Natural killer cell (primary cell): ENCODE results near the gene SCARB1. TPM values are rescaled to one million over a fixed set of nuclear protein-coding genes. Genes with fewer than 3 reads are reported as not detected.

Experiments used
- ATAC-seq, 3 donors: fragments of 150-1000 bp in 2 of 3; fragments of 200-7000 bp in 1 of 3; cut with Tn5 transposase; 1 replicate in 1 of 3; 2 replicates in 2 of 3; pipeline ENCODE4 v1.10.0; 2021; ENCODE audit warnings: mild to moderate bottlenecking in 2 of 3, moderate library complexity in 2 of 3
- DNase-seq, 2 donors: peaks; one replicate each; pipeline versions ENCODE4 v3.0.0 to v3.0.0-alpha.2; 2013 to 2021; ENCODE audit warnings: mixed read lengths in 1 of 2
- H3K27ac ChIP-seq: one replicate; pipeline ENCODE4 v1.5.1; 2013; ENCODE audit warnings: mild to moderate bottlenecking, low read length
- H3K27me3 ChIP-seq: one replicate; pipeline ENCODE4 v1.6.1; 2013; ENCODE audit warnings: low read length; ENCODE audit not compliant: control insufficient read depth, insufficient read depth
- H3K36me3 ChIP-seq: one replicate; pipeline ENCODE4 v1.6.1; 2013; ENCODE audit warnings: low read length; ENCODE audit not compliant: control insufficient read depth, insufficient read depth
- H3K4me1 ChIP-seq: one replicate; pipeline ENCODE4 v1.6.1; 2013; ENCODE audit warnings: low read length; ENCODE audit not compliant: control insufficient read depth, insufficient read depth
- H3K4me3 ChIP-seq: one replicate; pipeline ENCODE4 v1.5.1; 2013; ENCODE audit warnings: low read length
- H3K9me3 ChIP-seq: one replicate; pipeline ENCODE4 v1.6.1; 2013; ENCODE audit warnings: low read length; ENCODE audit not compliant: control insufficient read depth, insufficient read depth
- H3K27ac Mint-ChIP-seq, 2 donors: one replicate each; pipeline ENCODE4 v1.8.0; 2022; ENCODE audit warnings: mild to moderate bottlenecking in 2 of 2, mixed read lengths in 2 of 2, moderate library complexity in 1 of 2
- H3K27me3 Mint-ChIP-seq, 2 donors: one replicate each; pipeline ENCODE4 v1.8.0; 2022; ENCODE audit warnings: low read depth in 2 of 2, mixed read lengths in 2 of 2
- H3K36me3 Mint-ChIP-seq: one replicate; pipeline ENCODE4 v1.8.0; 2022; ENCODE audit warnings: mixed read lengths
- H3K4me1 Mint-ChIP-seq, 2 donors: one replicate each; pipeline ENCODE4 v1.8.0; 2022; ENCODE audit warnings: mixed read lengths in 2 of 2
- H3K4me3 Mint-ChIP-seq: one replicate; pipeline ENCODE4 v1.8.0; 2022; ENCODE audit warnings: mild to moderate bottlenecking, moderate library complexity, mixed read lengths
- H3K9me3 Mint-ChIP-seq, 2 donors: one replicate each; pipeline ENCODE4 v1.8.0; 2022; ENCODE audit warnings: mixed read lengths in 2 of 2
- WGBS: methylation state at CpG from one replicate; pipeline ENCODE4 v1.1.7; 2013; ENCODE audit warnings: missing lambda C conversion rate; ENCODE audit not compliant: insufficient coverage; 5-methylcytosine and 5-hydroxymethylcytosine counted together
- intact Hi-C: fragments of 100-400 bp; cut with micrococcal nuclease; formaldehyde crosslinking; loops from one replicate; pipeline ENCODE4 v1.14.2; 2022
- total RNA-seq, 4 donors: library from RNA; stranded (reverse); fragments of 120-200 nt in 1 of 4; gene quantifications; one replicate each; pipeline versions ENCODE4 v1.2.3 to v1.2.4, GENCODE V29; 2013 to 2022
- TF ChIP-seq, protein P1 (sequence below): fragments of 200-600 bp; IDR thresholded peaks from one replicate; pipeline ENCODE4 v1.8.0; 2022; ENCODE audit warnings: antibody characterized with exemption

The SCARB1 gene
- total RNA-seq, 3 donors from 2014 or later (not counting 1 experiment from before 2014, with no cell fraction given): 1.1 to 2.7 (median 1.3) TPM

DNA sequence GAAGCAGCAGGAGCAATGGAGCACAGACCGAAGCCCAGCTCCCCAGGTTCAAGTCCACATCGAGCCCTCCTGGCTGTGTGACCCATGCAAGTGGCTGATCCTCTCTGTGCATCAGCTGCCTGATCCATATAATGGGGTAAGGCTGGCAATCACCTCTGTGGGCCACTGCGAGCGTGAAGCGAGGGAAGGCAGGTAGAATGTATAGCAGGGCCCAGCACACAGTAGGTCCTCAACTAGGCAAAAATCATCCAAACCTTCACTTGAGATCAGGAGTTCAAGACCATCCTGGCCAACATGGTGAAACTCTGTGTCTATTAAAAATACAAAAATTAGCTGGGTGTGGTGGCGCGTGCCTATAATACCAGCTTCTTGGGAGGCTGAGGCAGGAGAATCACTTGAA, 102.6 kb downstream of the SCARB1 start:
- Histone ChIP-seq H3K4me3 (no peak overlapping the region), H3K27ac (no peak overlapping the region), H3K27me3 (peaks cover 38% of the 10 kb centered on the region), H3K36me3 (no peaks in the 10 kb centered on the region), H3K4me1 (peaks cover 65% of the 10 kb centered on the region), H3K9me3 (peaks cover 25% of the 10 kb centered on the region)
- intact Hi-C loops: no loop called here
- no peaks in the 10 kb centered on the region for H3K36me3 Mint-ChIP-seq
- no peak overlapping the region for H3K4me3 Mint-ChIP-seq
- H3K9me3 Mint-ChIP-seq: peaks cover 0 to 2% of the 10 kb centered on the region in 2 donors
- ATAC-seq (no peak), DNase-seq (no peak)
- TF ChIP-seq, protein P1, sequence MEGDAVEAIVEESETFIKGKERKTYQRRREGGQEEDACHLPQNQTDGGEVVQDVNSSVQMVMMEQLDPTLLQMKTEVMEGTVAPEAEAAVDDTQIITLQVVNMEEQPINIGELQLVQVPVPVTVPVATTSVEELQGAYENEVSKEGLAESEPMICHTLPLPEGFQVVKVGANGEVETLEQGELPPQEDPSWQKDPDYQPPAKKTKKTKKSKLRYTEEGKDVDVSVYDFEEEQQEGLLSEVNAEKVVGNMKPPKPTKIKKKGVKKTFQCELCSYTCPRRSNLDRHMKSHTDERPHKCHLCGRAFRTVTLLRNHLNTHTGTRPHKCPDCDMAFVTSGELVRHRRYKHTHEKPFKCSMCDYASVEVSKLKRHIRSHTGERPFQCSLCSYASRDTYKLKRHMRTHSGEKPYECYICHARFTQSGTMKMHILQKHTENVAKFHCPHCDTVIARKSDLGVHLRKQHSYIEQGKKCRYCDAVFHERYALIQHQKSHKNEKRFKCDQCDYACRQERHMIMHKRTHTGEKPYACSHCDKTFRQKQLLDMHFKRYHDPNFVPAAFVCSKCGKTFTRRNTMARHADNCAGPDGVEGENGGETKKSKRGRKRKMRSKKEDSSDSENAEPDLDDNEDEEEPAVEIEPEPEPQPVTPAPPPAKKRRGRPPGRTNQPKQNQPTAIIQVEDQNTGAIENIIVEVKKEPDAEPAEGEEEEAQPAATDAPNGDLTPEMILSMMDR: no peak
- no peak overlapping the region for H3K27ac Mint-ChIP-seq
- H3K27me3 Mint-ChIP-seq: peaks cover 54 to 61% of the 10 kb centered on the region in 2 donors
- WGBS: 98% methylated on average over 7 of the region's 7 CpGs
- peaks cover 25 to 35% of the 10 kb centered on the region in 2 donors for H3K4me1 Mint-ChIP-seq

DNA sequence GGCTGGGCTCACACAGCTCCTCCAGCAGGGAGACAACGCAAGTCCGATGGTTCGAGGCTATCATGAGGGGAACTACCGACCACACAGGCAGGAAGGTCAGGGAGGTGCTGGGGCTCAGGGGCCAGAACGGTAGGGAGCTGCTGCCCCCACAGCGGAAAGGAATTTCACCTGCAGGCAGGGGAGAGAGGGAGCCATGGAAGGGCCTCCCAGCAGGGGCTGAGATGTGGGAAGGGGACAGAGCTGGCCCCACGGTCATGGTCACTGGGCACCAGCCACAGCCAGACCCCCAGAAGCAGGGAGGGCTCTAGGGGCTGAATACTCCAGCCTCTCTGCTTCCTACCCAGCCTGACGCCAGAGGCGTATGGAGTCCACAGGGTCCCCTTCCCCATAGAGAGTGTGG, 103.1 kb downstream of the SCARB1 start:
- H3K27me3 ChIP-seq: peaks cover 33% of the 10 kb centered on the region
- Mint-ChIP-seq H3K36me3 (no peaks in the 10 kb centered on the region), H3K4me3 (no peak overlapping the region), H3K27me3 (peaks cover 52 to 61% of the 10 kb centered on the region in 2 donors), H3K27ac (no peak overlapping the region), H3K9me3 (peaks cover 0 to 2% of the 10 kb centered on the region in 2 donors), H3K4me1 (peaks cover 30 to 39% of the 10 kb centered on the region in 2 donors)
- no peak overlapping the region for H3K4me3 ChIP-seq
- 81% methylated on average over 9 of the region's 9 CpGs for WGBS
- no peaks in the 10 kb centered on the region for H3K36me3 ChIP-seq
- no peak overlapping the region for H3K27ac ChIP-seq
- no peak for DNase-seq
- TF ChIP-seq, protein P1: no peak
- peaks cover 24% of the 10 kb centered on the region for H3K9me3 ChIP-seq
- peaks cover 65% of the 10 kb centered on the region for H3K4me1 ChIP-seq
- intact Hi-C loops: no loop called here
- no peak for ATAC-seq

DNA sequence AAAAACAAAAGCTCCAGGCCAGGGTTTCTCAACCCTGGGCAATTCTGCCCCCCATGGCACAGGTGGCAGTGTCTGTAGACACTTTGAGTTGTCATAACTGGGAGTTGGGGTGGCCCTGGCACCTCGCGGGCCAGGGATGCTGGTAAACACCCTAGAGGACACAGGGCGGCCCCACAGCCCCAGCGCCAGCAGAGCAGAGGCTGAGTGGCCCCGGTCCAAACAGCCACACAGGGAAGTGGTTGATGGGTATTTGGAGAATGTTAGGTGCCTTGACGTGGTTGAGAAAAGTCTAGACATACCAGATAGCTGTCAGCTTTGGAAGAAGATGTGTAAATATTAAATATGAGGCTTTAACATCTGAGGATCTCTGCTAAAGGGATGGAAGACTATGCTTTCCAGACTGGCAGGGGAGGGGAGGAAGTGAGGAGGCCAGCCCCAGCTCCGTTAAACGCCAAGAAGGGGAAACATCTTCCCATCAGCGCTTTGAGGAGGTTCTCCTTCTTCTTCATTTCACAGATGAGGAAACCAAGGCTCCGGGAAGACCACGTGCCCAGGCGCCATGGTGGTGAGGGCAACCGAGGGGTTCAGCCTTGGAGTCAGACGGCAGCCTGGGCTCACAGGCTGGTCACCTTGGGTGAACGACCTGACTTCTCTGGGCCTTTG, 103.7 kb downstream of the SCARB1 start:
- WGBS: 39% methylated on average over 15 of the region's 15 CpGs
- H3K4me1 Mint-ChIP-seq: peaks cover 36 to 45% of the 10 kb centered on the region in 2 donors
- Histone ChIP-seq H3K4me1 (peaks cover 67% of the 10 kb centered on the region), H3K27me3 (peaks cover 30% of the 10 kb centered on the region), H3K27ac (no peak overlapping the region), H3K4me3 (no peak overlapping the region), H3K9me3 (peaks cover 18% of the 10 kb centered on the region), H3K36me3 (no peaks in the 10 kb centered on the region)
- no peaks in the 10 kb centered on the region for H3K36me3 Mint-ChIP-seq
- peaks cover 0 to 2% of the 10 kb centered on the region in 2 donors for H3K9me3 Mint-ChIP-seq
- TF ChIP-seq, protein P1: no peak
- DNase-seq (no peak), ATAC-seq (no peak)
- no peak overlapping the region for H3K27ac Mint-ChIP-seq
- intact Hi-C loops: no loop called here
- no peak overlapping the region for H3K4me3 Mint-ChIP-seq
- peaks cover 52 to 61% of the 10 kb centered on the region in 2 donors for H3K27me3 Mint-ChIP-seq
